Vagina (tissue), 2 donors: ENCODE results near the gene TTLL3. TPM values are rescaled to one million over a fixed set of nuclear protein-coding genes. Genes with fewer than 3 reads are reported as not detected.

ENCODE experiments used
- DNase-seq, 2 donors: peaks; one replicate each; pipeline ENCODE4 v3.0.0-alpha.2; 2017; ENCODE audit errors: extremely low spot score in 2 of 2
- H3K27ac ChIP-seq: fragments of 200-600 bp; sonication (generic); one replicate; pipeline ENCODE4 v1.5.1; 2019
- H3K27me3 ChIP-seq: fragments of 200-600 bp; sonication (generic); one replicate; pipeline ENCODE4 v1.5.1; 2019
- H3K36me3 ChIP-seq, 2 donors: fragments of 200-600 bp; sonication (generic); one replicate each; pipeline ENCODE4 v1.5.1; 2017 to 2019
- H3K4me1 ChIP-seq: fragments of 200-600 bp; sonication (generic); one replicate; pipeline ENCODE4 v1.5.1; 2019
- H3K4me3 ChIP-seq, 2 donors: fragments of 200-600 bp; sonication (generic); 1 replicate in 1 of 2; 2 replicates in 1 of 2; pipeline ENCODE4 v1.5.1; 2016 to 2019
- H3K9me3 ChIP-seq: fragments of 200-600 bp; sonication (generic); one replicate; pipeline ENCODE4 v1.5.1; 2019
- POLR2A ChIP-seq, 2 donors: fragments of 450-650 bp; IDR thresholded peaks; one replicate each; pipeline ENCODE4 v1.6.1; 2017; ENCODE audit warnings: antibody characterized with exemption in 2 of 2, mild to moderate bottlenecking in 2 of 2, moderate library complexity in 2 of 2
- POLR2AphosphoS5 ChIP-seq, 2 donors: sonication (generic); formaldehyde crosslinking; IDR thresholded peaks; one replicate each; pipeline ENCODE4 v1.9.0; 2017; ENCODE audit warnings: antibody characterized with exemption in 2 of 2, mild to moderate bottlenecking in 2 of 2, low read depth in 1 of 2; ENCODE audit not compliant: insufficient read depth in 1 of 2
- intact Hi-C: fragments of 100-400 bp; cut with DNase I; formaldehyde crosslinking; loops from one replicate; pipeline ENCODE4 v1.15.1; 2023
- total RNA-seq: library from RNA; depleted of rRNA; stranded (reverse); fragments of >200 nt; gene quantifications from one replicate; pipeline ENCODE4 v1.2.3, GENCODE V29; 2016
- TF ChIP-seq, protein P1 (sequence below), 3 experiments: fragments of 450-650 bp in 2 of 3; fragments of 200-600 bp in 1 of 3; sonication (generic) in 1 of 3; IDR thresholded peaks; one replicate each; pipeline ENCODE4 v1.5.1; 2017 to 2019; ENCODE audit warnings: antibody characterized with exemption in 3 of 3, mild to moderate bottlenecking in 2 of 3, moderate library complexity in 2 of 3

The TTLL3 gene
- total RNA-seq, 1 donor from 2014 or later = 73.4 TPM

DNA sequence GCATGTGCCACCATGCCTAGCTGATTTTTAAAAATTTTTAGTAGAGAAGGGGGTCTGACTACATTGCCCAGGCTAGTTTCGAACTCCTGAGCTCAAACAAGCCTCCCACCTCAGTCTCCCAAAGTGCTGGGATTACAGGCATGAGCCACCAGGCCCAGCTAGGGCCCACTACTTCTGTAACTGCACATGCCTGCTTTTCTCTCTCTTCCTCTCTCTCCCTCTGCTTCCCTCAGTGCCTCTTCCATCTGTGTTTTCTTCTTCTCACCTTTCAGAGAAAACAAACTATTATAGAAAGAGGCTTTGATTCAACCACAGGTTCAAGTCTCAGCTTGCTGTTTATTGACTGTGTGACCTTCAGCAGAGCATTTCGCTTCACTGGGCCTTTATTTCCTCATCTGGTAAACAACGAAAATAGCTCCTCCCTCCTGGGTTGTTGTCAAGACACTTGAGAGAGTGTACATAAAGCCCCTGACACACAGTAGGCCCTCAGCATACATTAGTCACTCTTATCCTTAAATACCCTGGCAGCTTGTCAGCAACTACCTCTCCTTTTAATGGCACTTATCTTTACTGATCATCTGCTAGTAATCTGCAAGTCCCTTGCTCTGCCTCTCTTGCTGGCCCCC, 28.0 kb upstream of the TTLL3 start:
- TF ChIP-seq, protein P1, sequence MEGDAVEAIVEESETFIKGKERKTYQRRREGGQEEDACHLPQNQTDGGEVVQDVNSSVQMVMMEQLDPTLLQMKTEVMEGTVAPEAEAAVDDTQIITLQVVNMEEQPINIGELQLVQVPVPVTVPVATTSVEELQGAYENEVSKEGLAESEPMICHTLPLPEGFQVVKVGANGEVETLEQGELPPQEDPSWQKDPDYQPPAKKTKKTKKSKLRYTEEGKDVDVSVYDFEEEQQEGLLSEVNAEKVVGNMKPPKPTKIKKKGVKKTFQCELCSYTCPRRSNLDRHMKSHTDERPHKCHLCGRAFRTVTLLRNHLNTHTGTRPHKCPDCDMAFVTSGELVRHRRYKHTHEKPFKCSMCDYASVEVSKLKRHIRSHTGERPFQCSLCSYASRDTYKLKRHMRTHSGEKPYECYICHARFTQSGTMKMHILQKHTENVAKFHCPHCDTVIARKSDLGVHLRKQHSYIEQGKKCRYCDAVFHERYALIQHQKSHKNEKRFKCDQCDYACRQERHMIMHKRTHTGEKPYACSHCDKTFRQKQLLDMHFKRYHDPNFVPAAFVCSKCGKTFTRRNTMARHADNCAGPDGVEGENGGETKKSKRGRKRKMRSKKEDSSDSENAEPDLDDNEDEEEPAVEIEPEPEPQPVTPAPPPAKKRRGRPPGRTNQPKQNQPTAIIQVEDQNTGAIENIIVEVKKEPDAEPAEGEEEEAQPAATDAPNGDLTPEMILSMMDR (IDR thresholded peaks at IDR 0.05) = no peak
- TF ChIP-seq POLR2A (IDR thresholded peaks at IDR 0.05) (no peak), POLR2AphosphoS5 (IDR thresholded peaks at IDR 0.05; ENCODE audit: insufficient read depth in 1 of 2, low read depth in 1 of 2) (no peak)
- H3K36me3 ChIP-seq = peaks cover 2 to 31% of the 10 kb centered on the region in 2 donors
- H3K27me3 ChIP-seq = no peaks in the 10 kb centered on the region
- no peaks in the 10 kb centered on the region for H3K9me3 ChIP-seq
- H3K4me3 ChIP-seq = no peak overlapping the region
- H3K27ac ChIP-seq = no peak overlapping the region
- no peak for DNase-seq
- H3K4me1 ChIP-seq = no peaks in the 10 kb centered on the region
- intact Hi-C loops = no loop called here

DNA sequence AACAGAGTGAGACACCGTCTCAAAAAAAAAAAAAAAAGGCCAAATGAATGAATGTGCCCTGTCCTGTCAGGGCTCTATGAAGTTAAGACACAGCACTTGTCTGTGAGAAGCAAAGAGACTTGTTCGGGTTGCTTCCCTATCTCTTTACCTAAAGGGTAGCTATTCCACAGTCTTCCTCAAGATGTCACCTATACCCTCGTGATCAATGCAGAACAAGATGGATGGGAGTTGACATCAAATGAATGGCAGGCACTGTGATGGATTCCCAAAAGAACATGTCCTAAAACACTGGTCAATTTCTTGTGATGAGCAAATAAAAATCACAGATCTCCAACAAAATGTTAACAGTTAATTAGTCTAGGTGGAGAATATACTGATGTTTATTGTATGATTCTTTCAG, 27.3 kb upstream of the TTLL3 start:
- H3K27me3 ChIP-seq = no peaks in the 10 kb centered on the region
- H3K36me3 ChIP-seq = peaks cover 2 to 38% of the 10 kb centered on the region in 2 donors
- no peak for DNase-seq
- intact Hi-C loops = no loop called here
- H3K27ac ChIP-seq = no peak overlapping the region
- H3K9me3 ChIP-seq = no peaks in the 10 kb centered on the region
- no peaks in the 10 kb centered on the region for H3K4me1 ChIP-seq
- H3K4me3 ChIP-seq = no peak overlapping the region
- TF ChIP-seq POLR2AphosphoS5 (IDR thresholded peaks at IDR 0.05; ENCODE audit: insufficient read depth in 1 of 2, low read depth in 1 of 2) (no peak), POLR2A (IDR thresholded peaks at IDR 0.05) (no peak)
- TF ChIP-seq, protein P1 (IDR thresholded peaks at IDR 0.05) = no peak

DNA sequence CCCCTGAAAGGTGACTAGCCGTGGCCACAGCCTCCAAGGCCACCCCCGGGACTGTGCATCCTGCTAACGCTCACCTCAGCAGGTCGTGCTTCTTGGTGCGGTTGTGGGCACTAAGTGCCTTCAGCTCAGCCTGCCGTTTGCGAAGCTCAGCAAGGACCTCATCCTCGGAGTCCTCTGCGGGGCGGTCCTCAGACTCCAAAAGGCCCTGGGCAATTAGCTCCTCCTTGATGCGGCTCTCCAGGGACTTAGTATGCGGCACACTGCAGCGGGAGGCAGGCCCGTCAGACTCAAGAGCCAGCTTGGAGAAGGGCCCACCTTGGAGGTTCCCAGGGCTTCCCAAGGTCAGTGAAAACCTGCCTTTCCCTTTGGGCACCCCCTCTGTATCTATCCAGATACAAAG, 26.1 kb upstream of the TTLL3 start:
- Histone ChIP-seq H3K4me1 (no peaks in the 10 kb centered on the region), H3K27me3 (no peaks in the 10 kb centered on the region), H3K36me3 (peaks cover 2 to 46% of the 10 kb centered on the region in 2 donors), H3K9me3 (no peaks in the 10 kb centered on the region), H3K4me3 (no peak overlapping the region), H3K27ac (no peak overlapping the region)
- DNase-seq = no peak
- intact Hi-C loops = no loop called here
- TF ChIP-seq POLR2A (IDR thresholded peaks at IDR 0.05) (no peak), POLR2AphosphoS5 (IDR thresholded peaks at IDR 0.05; ENCODE audit: insufficient read depth in 1 of 2, low read depth in 1 of 2) (no peak)
- TF ChIP-seq, protein P1 (IDR thresholded peaks at IDR 0.05) = no peak

DNA sequence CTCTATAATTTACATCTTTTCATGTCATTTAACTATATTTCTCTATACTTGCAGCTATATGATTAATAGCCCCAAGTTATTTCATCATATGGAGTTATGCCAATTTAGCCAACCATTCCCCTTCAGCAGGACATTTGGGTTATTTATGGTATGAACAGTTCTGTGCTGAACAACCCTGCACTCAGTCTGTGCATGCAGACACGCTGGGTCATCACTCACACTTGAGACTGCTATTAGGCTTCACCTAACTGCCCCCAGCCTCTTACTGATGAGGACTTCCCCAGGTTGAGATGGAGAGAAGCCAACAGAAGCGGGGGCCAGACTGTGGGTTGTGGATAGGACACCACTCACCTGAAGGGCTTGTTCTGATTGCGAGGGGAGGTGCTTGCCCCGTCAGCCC, 25.1 kb upstream of the TTLL3 start:
- H3K4me3 ChIP-seq = no peak overlapping the region
- no peaks in the 10 kb centered on the region for H3K27me3 ChIP-seq
- DNase-seq = no peak
- TF ChIP-seq POLR2AphosphoS5 (IDR thresholded peaks at IDR 0.05; ENCODE audit: insufficient read depth in 1 of 2, low read depth in 1 of 2) (no peak), POLR2A (IDR thresholded peaks at IDR 0.05) (no peak)
- TF ChIP-seq, protein P1 (IDR thresholded peaks at IDR 0.05) = no peak
- intact Hi-C loops = no loop called here
- no peaks in the 10 kb centered on the region for H3K9me3 ChIP-seq
- H3K27ac ChIP-seq = no peak overlapping the region
- peaks cover 2 to 55% of the 10 kb centered on the region in 2 donors for H3K36me3 ChIP-seq
- no peaks in the 10 kb centered on the region for H3K4me1 ChIP-seq

DNA sequence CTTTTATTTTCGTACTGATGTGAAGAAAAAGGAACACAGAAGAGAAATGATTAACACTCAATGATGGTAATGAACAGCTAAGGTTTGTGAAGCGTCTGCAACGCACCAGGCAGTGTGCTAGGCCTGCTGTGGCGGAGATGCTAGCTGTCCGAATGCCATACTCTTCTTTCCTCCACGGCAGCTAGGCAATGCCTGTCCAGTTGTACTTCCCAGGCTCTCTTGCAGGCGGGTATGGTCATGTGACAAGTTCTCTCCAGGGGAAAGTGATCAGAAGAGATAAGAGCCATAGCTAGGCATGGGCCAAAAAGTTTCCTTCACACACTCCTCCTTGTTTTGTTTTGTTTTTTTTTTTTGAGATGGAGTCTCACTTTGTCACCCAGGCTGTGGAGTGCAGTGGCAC, 24.5 kb upstream of the TTLL3 start:
- intact Hi-C loops = no loop called here
- Histone ChIP-seq H3K36me3 (peaks cover 2 to 55% of the 10 kb centered on the region in 2 donors), H3K4me3 (no peak overlapping the region), H3K27ac (no peak overlapping the region), H3K4me1 (peaks cover 3% of the 10 kb centered on the region), H3K27me3 (no peaks in the 10 kb centered on the region), H3K9me3 (no peaks in the 10 kb centered on the region)
- DNase-seq = no peak
- TF ChIP-seq POLR2AphosphoS5 (IDR thresholded peaks at IDR 0.05; ENCODE audit: insufficient read depth in 1 of 2, low read depth in 1 of 2) (no peak), POLR2A (IDR thresholded peaks at IDR 0.05) (no peak)
- TF ChIP-seq, protein P1 (IDR thresholded peaks at IDR 0.05) = no peak
